Endodermal cell (in vitro differentiated cells): Measurements from ENCODE around the gene CNMD. TPM values are rescaled to one million over a fixed set of nuclear protein-coding genes. Genes with fewer than 3 reads are reported as not detected.
A peak's percentile ranks its signal among the peaks of the same experiment; 100 is the strongest.

Experiments used
- DNase-seq: peaks from one replicate; pipeline ENCODE4 v3.0.0-alpha.2; 2017
- H3K27ac ChIP-seq: 2 replicates; pipeline ENCODE4 v1.5.1; 2013; ENCODE audit warnings: mild to moderate bottlenecking, low read depth, low read length, moderate library complexity
- H3K27me3 ChIP-seq: 2 replicates; pipeline ENCODE4 v1.6.1; 2013; ENCODE audit warnings: mild to moderate bottlenecking, low read length, moderate library complexity; ENCODE audit not compliant: insufficient read depth, control insufficient read depth, poor library complexity, severe bottlenecking
- H3K36me3 ChIP-seq: 2 replicates; pipeline ENCODE4 v1.7.0; 2013; ENCODE audit warnings: mild to moderate bottlenecking, low read length, moderate library complexity; ENCODE audit not compliant: control insufficient read depth, insufficient read depth
- H3K4me1 ChIP-seq: one replicate; pipeline ENCODE4 v1.7.0; 2013; ENCODE audit warnings: low read length; ENCODE audit not compliant: control insufficient read depth, insufficient read depth
- H3K4me3 ChIP-seq: 2 replicates; pipeline ENCODE4 v1.5.1; 2013; ENCODE audit warnings: mild to moderate bottlenecking, low read length, moderate library complexity
- H3K9ac ChIP-seq: 2 replicates; pipeline ENCODE4 v1.6.1; 2013; ENCODE audit warnings: mild to moderate bottlenecking, low read length, moderate library complexity; ENCODE audit not compliant: poor library complexity, severe bottlenecking; ENCODE audit errors: extremely low read depth
- H3K9me3 ChIP-seq: 2 replicates; pipeline ENCODE4 v1.6.1; 2013; ENCODE audit warnings: mild to moderate bottlenecking, low read length, moderate library complexity; ENCODE audit not compliant: control insufficient read depth
- H3K27ac Mint-ChIP-seq: 2 replicates; pipeline ENCODE4 v1.8.0; 2020; ENCODE audit warnings: mixed read lengths
- H3K27me3 Mint-ChIP-seq: 2 replicates; pipeline ENCODE4 v1.8.0; 2021; ENCODE audit warnings: mild to moderate bottlenecking, mixed read lengths; ENCODE audit not compliant: insufficient read depth
- H3K36me3 Mint-ChIP-seq: 2 replicates; pipeline ENCODE4 v1.8.0; 2020; ENCODE audit warnings: low read depth, mixed read lengths
- H3K4me1 Mint-ChIP-seq: 2 replicates; pipeline ENCODE4 v1.8.0; 2020; ENCODE audit warnings: mixed read lengths
- H3K4me3 Mint-ChIP-seq: 2 replicates; pipeline ENCODE4 v1.8.0; 2020; ENCODE audit warnings: mild to moderate bottlenecking, moderate library complexity, mixed read lengths
- H3K9me3 Mint-ChIP-seq: 2 replicates; pipeline ENCODE4 v1.8.0; 2020; ENCODE audit warnings: mild to moderate bottlenecking, mixed read lengths
- CTCF ChIP-seq: fragments of 200-600 bp; sonication (generic); conservative IDR thresholded peaks from 2 replicates; pipeline ENCODE4 v1.5.0; 2021; ENCODE audit warnings: antibody characterized with exemption, mild to moderate bottlenecking
- WGBS, 2 experiments: methylation state at CpG; one replicate each; pipeline versions ENCODE4 v1.1.5 to v1.1.7; 2013; ENCODE audit warnings: missing lambda C conversion rate in 2 of 2, mixed read lengths in 1 of 2; ENCODE audit not compliant: insufficient coverage in 1 of 2, insufficient read length in 1 of 2; 5-methylcytosine and 5-hydroxymethylcytosine counted together
- total RNA-seq, 2 donors: library from RNA; stranded (reverse); fragmentation: NEBNext Ultra II Directional in 1 of 2; extraction: Animal tissue kit (Norgen Biotek cat#: 25700) in 1 of 2; gene quantifications; 2 replicates in 1 of 2; 3 replicates in 1 of 2; pipeline ENCODE4 v1.2.1, GENCODE V29; 2021

The CNMD gene
- total RNA-seq, 2 donors from 2014 or later, result 1.2 to 3.3 TPM

GRCh38 chr13:52744842-52745375 lies 5.3 kb upstream of the CNMD start:
- H3K9ac ChIP-seq, result no peak overlapping the region
- Mint-ChIP-seq H3K27me3 (peaks cover 31% of the 10 kb centered on the region), H3K4me1 (peaks cover 2% of the 10 kb centered on the region), H3K36me3 (no peaks in the 10 kb centered on the region), H3K9me3 (peaks cover 5% of the 10 kb centered on the region), H3K4me3 (no peak overlapping the region), H3K27ac (no peak overlapping the region)
- TF ChIP-seq CTCF, result no peak
- H3K27me3 ChIP-seq, result peaks cover 37% of the 10 kb centered on the region
- H3K9me3 ChIP-seq, result no peaks in the 10 kb centered on the region
- H3K4me3 ChIP-seq, result no peak overlapping the region
- no peaks in the 10 kb centered on the region for H3K36me3 ChIP-seq
- WGBS, 2 experiments, result 91 to 93% methylated on average over 5 to 6 of the region's 6 CpGs
- H3K4me1 ChIP-seq, result no peaks in the 10 kb centered on the region
- DNase-seq, result no peak
- H3K27ac ChIP-seq, result no peak overlapping the region

DNA sequence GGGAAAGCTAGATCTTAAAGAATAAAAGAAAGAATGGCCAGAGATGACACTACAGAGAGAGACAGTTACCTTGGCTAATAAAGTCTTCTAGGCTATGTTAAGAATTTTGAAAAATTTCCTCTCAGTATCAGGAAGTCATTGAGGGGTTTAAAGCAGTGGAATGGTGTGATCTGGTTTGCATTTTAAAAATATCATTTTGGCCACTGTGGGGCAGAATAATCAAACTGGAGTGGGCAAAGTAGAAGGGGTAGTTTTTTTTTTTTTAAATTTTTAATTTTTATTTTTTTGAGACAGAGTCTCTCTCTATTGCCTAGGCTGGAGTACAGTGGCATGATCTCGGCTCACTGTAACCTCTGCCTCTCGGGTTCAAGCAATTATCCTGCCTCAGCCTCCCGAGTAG lies 4.4 kb upstream of the CNMD start:
- 86 to 95% methylated on average over 2 to 3 of the region's 3 CpGs for WGBS, 2 experiments

GRCh38 chr13:52743569-52743968 lies 3.9 kb upstream of the CNMD start:
- no peaks in the 10 kb centered on the region for H3K36me3 ChIP-seq
- 73 to 83% methylated on average over 1 of the region's 1 CpG for WGBS, 2 experiments
- TF ChIP-seq CTCF, result no peak

More for the DNA sequence above, 4.4 kb upstream of the CNMD start:
- H3K36me3 ChIP-seq, result no peaks in the 10 kb centered on the region
- H3K4me1 Mint-ChIP-seq, result peaks cover 4% of the 10 kb centered on the region
- peaks cover 39% of the 10 kb centered on the region for H3K27me3 Mint-ChIP-seq
- DNase-seq, result no peak
- no peak overlapping the region for H3K4me3 ChIP-seq
- no peaks in the 10 kb centered on the region for H3K36me3 Mint-ChIP-seq
- no peak overlapping the region for H3K27ac Mint-ChIP-seq
- no peaks in the 10 kb centered on the region for H3K9me3 ChIP-seq
- H3K4me1 ChIP-seq, result no peaks in the 10 kb centered on the region
- H3K9me3 Mint-ChIP-seq, result peaks cover 5% of the 10 kb centered on the region
- peak; percentile 29 for TF ChIP-seq CTCF
- peaks cover 47% of the 10 kb centered on the region for H3K27me3 ChIP-seq
- H3K4me3 Mint-ChIP-seq, result no peak overlapping the region
- no peak overlapping the region for H3K9ac ChIP-seq
- H3K27ac ChIP-seq, result no peak overlapping the region

More at GRCh38 chr13:52743569-52743968, 3.9 kb upstream of the CNMD start:
- peaks cover 42% of the 10 kb centered on the region for H3K27me3 Mint-ChIP-seq
- H3K9ac ChIP-seq, result no peak overlapping the region
- no peak for DNase-seq
- no peaks in the 10 kb centered on the region for H3K36me3 Mint-ChIP-seq
- H3K4me1 ChIP-seq, result no peaks in the 10 kb centered on the region
- peaks cover 51% of the 10 kb centered on the region for H3K27me3 ChIP-seq
- H3K27ac Mint-ChIP-seq, result no peak overlapping the region
- no peak overlapping the region for H3K27ac ChIP-seq
- no peak overlapping the region for H3K4me3 Mint-ChIP-seq
- H3K9me3 Mint-ChIP-seq, result peaks cover 5% of the 10 kb centered on the region
- H3K4me1 Mint-ChIP-seq, result peaks cover 6% of the 10 kb centered on the region
- H3K4me3 ChIP-seq, result no peak overlapping the region
- no peaks in the 10 kb centered on the region for H3K9me3 ChIP-seq
